Parathyroid adenoma (tissue), 2 donors: ENCODE data around the gene DOK5.

Experiments used
- H2AFZ ChIP-seq: fragments of 300-600 bp; sonication (generic); one replicate; pipeline ENCODE4 v1.7.0; 2017; ENCODE audit warnings: antibody characterized with exemption, mild to moderate bottlenecking
- H3K27ac ChIP-seq: fragments of 300-600 bp; sonication (generic); one replicate; pipeline ENCODE4 v1.7.0; 2017
- H3K27me3 ChIP-seq: fragments of 300-600 bp; sonication (generic); one replicate; pipeline ENCODE4 v1.7.0; 2017; ENCODE audit warnings: low read length; ENCODE audit not compliant: control insufficient read depth, insufficient read depth
- H3K36me3 ChIP-seq: fragments of 300-600 bp; sonication (generic); one replicate; pipeline ENCODE4 v1.7.0; 2017; ENCODE audit warnings: low read length; ENCODE audit not compliant: control insufficient read depth, insufficient read depth
- H3K4me1 ChIP-seq: fragments of 300-600 bp; sonication (generic); one replicate; pipeline ENCODE4 v1.7.0; 2017; ENCODE audit warnings: control low read depth
- H3K4me2 ChIP-seq: fragments of 300-600 bp; sonication (generic); one replicate; pipeline ENCODE4 v1.7.0; 2017; ENCODE audit warnings: low read length
- H3K4me3 ChIP-seq: fragments of 300-600 bp; sonication (generic); one replicate; pipeline ENCODE4 v1.7.0; 2017; ENCODE audit warnings: low read depth, low read length
- H3K79me2 ChIP-seq: fragments of 300-600 bp; sonication (generic); one replicate; pipeline ENCODE4 v1.7.0; 2017; ENCODE audit warnings: control low read depth
- H3K9ac ChIP-seq: fragments of 300-600 bp; sonication (generic); one replicate; pipeline ENCODE4 v1.7.0; 2017; ENCODE audit warnings: mild to moderate bottlenecking
- H3K9me3 ChIP-seq: fragments of 300-600 bp; sonication (generic); one replicate; pipeline ENCODE4 v1.7.0; 2017; ENCODE audit warnings: low read length; ENCODE audit not compliant: control insufficient read depth
- CTCF ChIP-seq: fragments of 300-600 bp; sonication (generic); IDR thresholded peaks from one replicate; pipeline ENCODE4 v1.7.0; 2017; ENCODE audit warnings: antibody characterized with exemption, mild to moderate bottlenecking
- donor health status: primary hyperparathyroidism.

Gene DOK5

GRCh38 chr20:54512694-54513093 is 37.3 kb downstream of the DOK5 start:
- Histone ChIP-seq H2AFZ (no peak overlapping the region), H3K9me3 (peaks cover 3% of the 10 kb centered on the region), H3K4me1 (no peaks in the 10 kb centered on the region), H3K4me3 (no peak overlapping the region), H3K4me2 (no peak overlapping the region), H3K79me2 (no peaks in the 10 kb centered on the region), H3K27ac (no peak overlapping the region), H3K27me3 (no peaks in the 10 kb centered on the region), H3K9ac (no peak overlapping the region), H3K36me3 (no peaks in the 10 kb centered on the region)
- TF ChIP-seq CTCF, result no peak

- TF ChIP-seq CTCF, result no peak
- H3K79me2 ChIP-seq, result no peaks in the 10 kb centered on the region
- H3K4me1 ChIP-seq, result no peaks in the 10 kb centered on the region
- H3K4me2 ChIP-seq, result no peak overlapping the region
- no peak overlapping the region for H3K4me3 ChIP-seq
- no peak overlapping the region for H3K27ac ChIP-seq
- no peak overlapping the region for H2AFZ ChIP-seq
- H3K36me3 ChIP-seq, result no peaks in the 10 kb centered on the region
- H3K27me3 ChIP-seq, result no peaks in the 10 kb centered on the region
- H3K9ac ChIP-seq, result no peak overlapping the region
- H3K9me3 ChIP-seq, result peaks cover 3% of the 10 kb centered on the region
These were observed 38.7 kb downstream of the DOK5 start for GRCh38 chr20:54514028-54514607.

- Histone ChIP-seq H3K4me1 (no peaks in the 10 kb centered on the region), H3K27me3 (no peaks in the 10 kb centered on the region), H3K27ac (no peak overlapping the region), H3K79me2 (no peaks in the 10 kb centered on the region), H3K4me2 (no peak overlapping the region), H3K4me3 (no peak overlapping the region), H3K36me3 (no peaks in the 10 kb centered on the region), H2AFZ (no peak overlapping the region), H3K9me3 (peaks cover 3% of the 10 kb centered on the region), H3K9ac (no peak overlapping the region)
- no peak for TF ChIP-seq CTCF
These were observed 40.6 kb downstream of the DOK5 start for GRCh38 chr20:54515793-54516628.

GRCh38 chr20:54517241-54517975 is 42.0 kb downstream of the DOK5 start:
- H3K4me2 ChIP-seq, result no peak overlapping the region
- no peaks in the 10 kb centered on the region for H3K27me3 ChIP-seq
- H3K4me1 ChIP-seq, result no peaks in the 10 kb centered on the region
- no peak overlapping the region for H2AFZ ChIP-seq
- peaks cover 3% of the 10 kb centered on the region for H3K9me3 ChIP-seq
- no peak overlapping the region for H3K27ac ChIP-seq
- H3K9ac ChIP-seq, result no peak overlapping the region
- H3K4me3 ChIP-seq, result no peak overlapping the region
- H3K79me2 ChIP-seq, result no peaks in the 10 kb centered on the region
- no peaks in the 10 kb centered on the region for H3K36me3 ChIP-seq
- no peak for TF ChIP-seq CTCF
